ENCODE results near the gene ARID3B.

ARID3B gene

DNA sequence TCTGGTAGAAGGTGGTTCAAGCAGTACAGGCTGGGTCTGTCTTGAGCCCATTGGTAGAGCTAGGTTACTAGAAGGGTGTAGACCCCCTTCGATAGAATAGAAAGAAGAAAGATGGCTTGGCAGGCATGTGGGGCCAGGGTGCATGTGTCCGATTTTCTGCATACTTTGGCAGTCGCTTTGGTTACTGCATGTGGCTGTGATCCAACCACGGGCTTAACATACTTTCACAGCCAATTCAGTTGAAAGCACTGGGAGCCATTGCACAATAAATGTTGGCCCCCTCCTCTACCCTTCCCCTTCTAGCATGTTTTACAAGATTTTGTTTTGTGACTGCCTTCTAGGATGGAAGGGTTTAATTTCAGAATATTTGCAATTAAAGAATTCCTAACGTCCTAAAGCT lies 7.2 kb downstream of the ARID3B start:
- H3K4me3 ChIP-seq (ENCODE audit: control insufficient read depth, low read depth, low read length), result no peak overlapping the region
- TF ChIP-seq, protein P1, sequence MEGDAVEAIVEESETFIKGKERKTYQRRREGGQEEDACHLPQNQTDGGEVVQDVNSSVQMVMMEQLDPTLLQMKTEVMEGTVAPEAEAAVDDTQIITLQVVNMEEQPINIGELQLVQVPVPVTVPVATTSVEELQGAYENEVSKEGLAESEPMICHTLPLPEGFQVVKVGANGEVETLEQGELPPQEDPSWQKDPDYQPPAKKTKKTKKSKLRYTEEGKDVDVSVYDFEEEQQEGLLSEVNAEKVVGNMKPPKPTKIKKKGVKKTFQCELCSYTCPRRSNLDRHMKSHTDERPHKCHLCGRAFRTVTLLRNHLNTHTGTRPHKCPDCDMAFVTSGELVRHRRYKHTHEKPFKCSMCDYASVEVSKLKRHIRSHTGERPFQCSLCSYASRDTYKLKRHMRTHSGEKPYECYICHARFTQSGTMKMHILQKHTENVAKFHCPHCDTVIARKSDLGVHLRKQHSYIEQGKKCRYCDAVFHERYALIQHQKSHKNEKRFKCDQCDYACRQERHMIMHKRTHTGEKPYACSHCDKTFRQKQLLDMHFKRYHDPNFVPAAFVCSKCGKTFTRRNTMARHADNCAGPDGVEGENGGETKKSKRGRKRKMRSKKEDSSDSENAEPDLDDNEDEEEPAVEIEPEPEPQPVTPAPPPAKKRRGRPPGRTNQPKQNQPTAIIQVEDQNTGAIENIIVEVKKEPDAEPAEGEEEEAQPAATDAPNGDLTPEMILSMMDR (conservative IDR thresholded peaks at IDR 0.05; ENCODE audit: control insufficient read depth, insufficient read depth, low read depth, low read length), result no peak
- no peak for DNase-seq (ENCODE audit: low read depth)

DNA sequence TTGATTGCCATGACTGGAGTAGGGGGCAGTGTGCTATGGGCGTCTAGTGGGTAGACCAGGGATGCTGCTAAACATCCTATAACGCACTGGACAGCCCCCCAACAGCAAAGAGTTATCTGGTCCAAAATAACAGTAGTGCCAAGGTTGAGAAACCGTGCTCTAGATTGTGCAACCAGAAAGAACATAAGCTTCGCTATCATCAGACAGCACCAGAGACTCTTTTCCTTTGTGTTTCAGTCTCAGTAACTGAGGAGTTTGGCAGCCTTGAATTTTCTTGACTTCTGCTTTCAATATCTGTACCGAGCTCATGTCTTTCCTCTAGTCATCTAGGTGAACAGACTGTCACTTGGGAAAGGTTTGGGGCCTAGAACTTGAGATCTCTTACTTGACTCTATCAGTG lies 8.8 kb downstream of the ARID3B start:
- H3K4me3 ChIP-seq (ENCODE audit: control insufficient read depth, low read depth, low read length), result no peak overlapping the region
- DNase-seq (ENCODE audit: low read depth), result no peak
- TF ChIP-seq, protein P1 (conservative IDR thresholded peaks at IDR 0.05; ENCODE audit: control insufficient read depth, insufficient read depth, low read depth, low read length), result no peak

DNA sequence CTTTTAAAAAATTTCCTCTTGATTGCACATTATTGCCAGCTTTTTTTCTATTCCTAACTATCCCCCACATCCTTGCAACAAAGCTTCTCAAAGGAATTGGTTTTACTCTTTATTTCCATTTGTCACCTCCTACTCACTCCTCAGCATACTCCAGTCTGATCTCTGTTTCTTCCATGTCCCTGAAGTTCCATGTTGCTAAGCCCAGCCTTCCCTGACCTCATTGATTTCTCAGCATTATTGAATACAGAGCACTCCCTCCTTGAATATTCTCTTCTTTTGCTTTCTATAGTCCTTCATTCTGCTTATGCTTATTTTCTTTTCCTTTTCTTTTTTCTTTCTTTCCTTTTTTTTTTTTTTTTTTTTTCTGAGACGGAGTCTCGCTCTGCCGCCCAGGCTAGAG lies 10.7 kb downstream of the ARID3B start:
- DNase-seq (ENCODE audit: low read depth), result no peak
- TF ChIP-seq, protein P1 (conservative IDR thresholded peaks at IDR 0.05; ENCODE audit: control insufficient read depth, insufficient read depth, low read depth, low read length), result no peak
- no peak overlapping the region for H3K4me3 ChIP-seq (ENCODE audit: control insufficient read depth, low read depth, low read length)

DNA sequence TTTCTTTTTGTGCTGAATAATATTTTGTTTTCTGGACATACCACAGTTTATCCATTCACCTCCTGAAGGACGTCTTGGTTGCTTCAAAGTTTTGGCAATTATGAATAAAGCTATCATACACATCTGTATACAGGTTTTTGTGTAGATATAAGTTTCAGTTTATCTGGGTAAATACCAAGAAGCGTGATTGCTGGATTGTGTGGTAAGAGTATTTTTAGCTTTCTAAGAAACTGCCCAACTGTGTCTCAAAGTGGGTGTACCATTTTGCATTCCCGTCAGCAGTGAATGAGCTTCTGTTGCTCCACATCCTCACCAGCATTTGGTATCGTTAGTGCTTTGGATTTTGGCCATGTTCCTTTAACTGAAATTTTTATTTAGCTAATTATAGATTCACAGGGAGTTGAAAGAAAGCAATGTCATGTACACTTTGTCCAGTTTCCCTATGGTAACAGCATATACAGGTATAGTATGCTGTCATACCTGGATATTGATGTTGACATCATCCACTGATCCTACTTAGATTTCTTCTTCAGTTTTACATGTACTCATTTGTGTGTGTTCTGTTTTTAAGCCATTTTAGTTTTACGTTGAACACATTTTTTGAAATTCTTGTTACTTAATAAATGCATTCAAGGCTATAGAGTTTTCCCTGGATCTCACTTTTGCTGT lies 11.9 kb downstream of the ARID3B start:
- TF ChIP-seq, protein P1 (conservative IDR thresholded peaks at IDR 0.05; ENCODE audit: control insufficient read depth, insufficient read depth, low read depth, low read length), result no peak
- no peak overlapping the region for H3K4me3 ChIP-seq (ENCODE audit: control insufficient read depth, low read depth, low read length)
- DNase-seq (ENCODE audit: low read depth), result no peak

DNA sequence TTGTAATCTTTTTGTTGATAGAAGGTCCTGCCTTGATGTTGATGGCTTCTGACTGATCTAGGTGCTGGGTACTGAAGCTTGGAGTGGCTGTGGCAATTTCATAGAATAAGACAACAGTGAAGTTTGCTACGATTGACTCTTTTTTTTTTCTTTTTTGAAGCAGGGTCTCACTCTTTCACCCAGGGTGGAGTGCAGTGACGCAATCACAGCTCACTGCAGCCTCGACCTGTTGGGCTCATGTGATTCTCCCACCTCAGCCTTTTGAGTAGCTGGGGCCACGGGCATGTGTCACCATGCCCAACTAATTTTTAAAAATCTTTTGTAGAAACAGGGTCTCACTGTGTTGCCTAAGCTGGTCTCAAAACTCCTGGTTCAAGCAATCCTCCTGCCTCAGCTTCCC lies 14.2 kb downstream of the ARID3B start:
- H3K4me3 ChIP-seq (ENCODE audit: control insufficient read depth, low read depth, low read length), result no peak overlapping the region
- TF ChIP-seq, protein P1 (conservative IDR thresholded peaks at IDR 0.05; ENCODE audit: control insufficient read depth, insufficient read depth, low read depth, low read length), result no peak
- DNase-seq (ENCODE audit: low read depth), result no peak

DNA sequence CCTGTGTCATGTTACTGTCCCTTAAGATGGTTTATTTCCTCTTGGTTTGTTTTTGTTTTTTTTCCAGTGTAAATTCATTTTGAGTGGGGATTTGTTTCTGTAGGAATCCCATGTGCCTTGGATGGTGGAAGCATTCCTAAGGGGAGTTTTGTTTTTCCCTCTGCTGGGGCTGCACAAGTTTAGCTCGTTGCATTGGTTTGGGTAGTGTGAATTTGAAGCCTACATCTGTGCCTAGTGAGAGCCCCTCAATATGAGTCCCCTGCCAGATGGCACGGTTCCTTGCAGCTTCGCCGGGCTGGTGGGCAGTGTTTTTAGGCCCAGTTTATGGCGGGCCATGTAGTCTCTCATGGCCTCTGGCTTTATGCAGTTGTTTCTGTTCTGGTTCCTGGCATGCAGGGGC lies 17.7 kb downstream of the ARID3B start:
- DNase-seq (ENCODE audit: low read depth), result no peak
- TF ChIP-seq, protein P1 (conservative IDR thresholded peaks at IDR 0.05; ENCODE audit: control insufficient read depth, insufficient read depth, low read depth, low read length), result no peak
- H3K4me3 ChIP-seq (ENCODE audit: control insufficient read depth, low read depth, low read length), result no peak overlapping the region

DNA sequence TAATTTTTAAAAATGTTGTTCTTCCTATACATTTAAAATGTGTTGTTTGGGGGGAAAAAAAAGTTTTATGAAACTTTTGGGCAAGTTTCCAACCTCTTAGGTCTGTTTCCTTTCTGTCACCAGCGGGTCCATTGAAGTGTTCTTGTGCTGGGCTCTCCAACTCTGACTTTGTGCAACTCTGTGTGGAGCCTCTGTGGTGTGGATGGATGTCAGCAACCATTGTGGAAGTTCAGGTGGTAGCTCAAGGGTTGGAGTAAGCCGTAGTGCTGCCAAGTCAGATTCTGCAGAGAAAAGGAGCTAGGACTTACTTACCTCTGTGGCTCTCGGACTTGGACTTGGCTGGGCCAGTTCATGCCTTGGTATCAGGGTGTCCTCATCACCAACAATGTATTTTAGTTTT lies 22.4 kb downstream of the ARID3B start:
- H3K4me3 ChIP-seq (ENCODE audit: control insufficient read depth, low read depth, low read length), result no peak overlapping the region
- TF ChIP-seq, protein P1 (conservative IDR thresholded peaks at IDR 0.05; ENCODE audit: control insufficient read depth, insufficient read depth, low read depth, low read length), result no peak
- no peak for DNase-seq (ENCODE audit: low read depth)
